GM12878 (cell line): ENCODE measurements around the gene RTL9. TPM values are rescaled to one million over a fixed set of nuclear protein-coding genes. Genes with fewer than 3 reads are reported as not detected.
A peak's percentile ranks its signal among the peaks of the same experiment; 100 is the strongest.

ENCODE experiments used
- ATAC-seq: fragments of 200-7000 bp; cut with Tn5 transposase; 3 replicates; pipeline ENCODE4 v1.9.1; 2020; ENCODE audit warnings: mild to moderate bottlenecking, moderate library complexity
- BruUV-seq: library from RNA; stranded (reverse); fragments of 400-500 nt; replicated peaks from 2 replicates; lab custom pipeline; 2021; lab: Mats Ljungman, UMichigan
- CTCF ChIA-PET: fragments of 300-600 bp; sonication (Branson Sonifier 250); formaldehyde crosslinking; extraction: SDS; loops from one replicate; lab custom pipeline; 2021; ENCODE audit warnings: inconsistent platforms; lab: Yijun Ruan, JAX
- POLR2A ChIA-PET: fragments of 350-600 bp; formaldehyde crosslinking; extraction: SDS; loops from one replicate; lab custom pipeline; 2021; ENCODE audit warnings: inconsistent platforms; lab: Charles Lee
- RAD21 ChIA-PET: fragments of 300-600 bp; sonication (Branson Sonifier 250); formaldehyde crosslinking; loops from one replicate; lab custom pipeline; 2023; ENCODE audit warnings: antibody characterized with exemption; ENCODE audit not compliant: unreplicated experiment; lab: Charles Lee
- SMC1A ChIA-PET: fragments of 300-600 bp; sonication (Branson Sonifier 250); formaldehyde crosslinking; loops from one replicate; lab custom pipeline; 2023; ENCODE audit not compliant: unreplicated experiment, uncharacterized antibody; lab: Charles Lee
- DNase-seq: peaks from one replicate; pipeline ENCODE4 v3.0.0-alpha.2; 2011; ENCODE audit warnings: low read depth, low spot score
- FAIRE-seq: peaks from 3 replicates; lab custom pipeline; 2011; peaks lifted over from hg19 to GRCh38; lab: Jason Lieb, UNC
- H2AFZ ChIP-seq: 2 replicates; pipeline ENCODE4 v1.6.0; 2011; ENCODE audit warnings: low read depth, low read length, control low read depth; ENCODE audit not compliant: control insufficient read depth
- H3K27ac ChIP-seq: 2 replicates; pipeline ENCODE4 v1.5.1; 2011; ENCODE audit warnings: control low read depth; ENCODE audit not compliant: control insufficient read depth, insufficient read depth
- H3K27me3 ChIP-seq, 2 experiments: replicated peaks in 1 of 2; 2 replicates each; pipeline versions ENCODE4 v1.6.0 to v1.6.1; 2011; ENCODE audit warnings: low read length in 1 of 2; ENCODE audit not compliant: control insufficient read depth in 2 of 2, insufficient read depth in 2 of 2
- H3K36me3 ChIP-seq, 2 experiments: 2 replicates each; pipeline ENCODE4 v1.5.1; 2011; ENCODE audit warnings: low read length in 1 of 2; ENCODE audit not compliant: control insufficient read depth in 2 of 2, insufficient read depth in 2 of 2
- H3K4me1 ChIP-seq: 2 replicates; pipeline ENCODE4 v1.6.1; 2011; ENCODE audit warnings: mild to moderate bottlenecking, low read length, moderate library complexity, mixed read lengths; ENCODE audit not compliant: control insufficient read depth, insufficient read depth
- H3K4me2 ChIP-seq: 2 replicates; pipeline ENCODE4 v1.6.0; 2011; ENCODE audit warnings: control low read depth; ENCODE audit not compliant: control insufficient read depth, insufficient read depth
- H3K4me3 ChIP-seq: fragments of 200-600 bp; sonication (generic); 2 replicates; pipeline ENCODE4 v1.5.1; 2016
- H3K79me2 ChIP-seq: 2 replicates; pipeline ENCODE4 v1.6.0; 2011; ENCODE audit warnings: low read length; ENCODE audit not compliant: control insufficient read depth, insufficient read depth
- H3K9ac ChIP-seq: 2 replicates; pipeline ENCODE4 v1.8.0; 2011; ENCODE audit warnings: low read length, control low read depth, mixed read lengths; ENCODE audit not compliant: control insufficient read depth, insufficient read depth
- H3K9me3 ChIP-seq: replicated peaks from 3 replicates; pipeline ENCODE4 v1.5.1; 2011; ENCODE audit warnings: mild to moderate bottlenecking, low read length; ENCODE audit not compliant: control insufficient read depth, insufficient read depth
- H4K20me1 ChIP-seq: 2 replicates; pipeline ENCODE4 v1.6.0; 2011; ENCODE audit not compliant: control insufficient read depth, insufficient read depth
- ESRRA ChIP-seq: IDR thresholded peaks from 2 replicates; pipeline ENCODE4 v1.6.1; 2012; ENCODE audit warnings: mild to moderate bottlenecking, low read length, improper control_type of control experiment
- JUNB ChIP-seq: IDR thresholded peaks from 2 replicates; pipeline ENCODE4 v1.6.1; 2016; ENCODE audit warnings: antibody characterized with exemption, mild to moderate bottlenecking
- MEF2B ChIP-seq: fragments of 450-650 bp; IDR thresholded peaks from 2 replicates; pipeline ENCODE4 v1.6.1; 2018; ENCODE audit warnings: mild to moderate bottlenecking, moderate library complexity; ENCODE audit not compliant: partially characterized antibody, poor library complexity, severe bottlenecking
- RBBP5 ChIP-seq: fragments of 200-600 bp; sonication (generic); conservative IDR thresholded peaks from 2 replicates; pipeline ENCODE4 v1.6.1; 2016
- RUNX3 ChIP-seq: IDR thresholded peaks from 2 replicates; pipeline ENCODE4 v1.6.1; 2012; ENCODE audit warnings: low read length, inconsistent platforms
- ZBED1 ChIP-seq: IDR thresholded peaks from 2 replicates; pipeline ENCODE4 v1.6.1; 2016; ENCODE audit warnings: borderline replicate concordance
- ZNF274 ChIP-seq: IDR thresholded peaks from one replicate; pipeline ENCODE4 v1.8.0; 2011; ENCODE audit not compliant: insufficient read length, insufficient read depth
- WGBS: methylation state at CpG from one replicate; pipeline ENCODE4 v1.1.6; 2016; ENCODE audit warnings: low lambda C conversion rate; ENCODE audit not compliant: insufficient replicate concordance, insufficient coverage; ENCODE audit errors: missing lambda C conversion rate; 5-methylcytosine and 5-hydroxymethylcytosine counted together
- in situ Hi-C: fragments of 300-500 bp; cut with MboI; formaldehyde crosslinking; loops from 9 replicates; pipeline ENCODE4 v1.14.3; 2018; ENCODE audit warnings: mixed read lengths
- intact Hi-C: fragments of 100-400 bp; cut with micrococcal nuclease; formaldehyde crosslinking; loops from one replicate; pipeline ENCODE4 v1.14.2; 2022; ENCODE audit not compliant: unreplicated experiment
- polyA plus RNA-seq, 11 experiments: library from polyadenylated mRNA; depleted of rRNA in 4 of 11; unstranded in 6 of 11; stranded (reverse) in 5 of 11; fragments of >200 nt; fragmentation: Nextera tagmentation in 4 of 11; fragmentation: Illumina TruSeq in 1 of 11; extraction: Ambion mirVana in 4 of 11; extraction: Trizol in 1 of 11; gene quantifications; 1 replicate in 1 of 11; 2 replicates in 10 of 11; pipeline versions ENCODE4 v1.2.1 to v1.2.3, GENCODE V29; 2011 to 2016; ENCODE audit warnings: inconsistent platforms in 2 of 11, missing spikeins in 2 of 11, low read depth in 1 of 11
- total RNA-seq, 4 experiments: library from RNA; depleted of rRNA in 3 of 4; stranded (reverse); fragments of >200 nt in 3 of 4; fragmentation: Illumina TruSeq in 1 of 4; extraction: Trizol in 1 of 4; gene quantifications; 2 replicates each; pipeline versions ENCODE4 v1.2.1 to v1.2.3, GENCODE V29; 2013 to 2021
- TF ChIP-seq, protein P1 (sequence below), 3 experiments: IDR thresholded peaks in 2 of 3; conservative IDR thresholded peaks in 1 of 3; 2 replicates each; pipeline ENCODE4 v1.5.1; 2011; ENCODE audit warnings: low read depth in 3 of 3, low read length in 3 of 3, mild to moderate bottlenecking in 3 of 3, control low read depth in 2 of 3, moderate library complexity in 2 of 3, inconsistent platforms in 1 of 3, mixed read lengths in 1 of 3; ENCODE audit not compliant: control insufficient read depth in 2 of 3, insufficient read depth in 1 of 3; ENCODE audit errors: extremely low read depth in 1 of 3

The RTL9 gene
- total and polyA plus RNA-seq, 10 of the 15 experiments (the other 5 are each of a cell fraction or from before 2014, with no cell fraction given), result 0.05 to 1.2 (median 0.17) TPM

DNA sequence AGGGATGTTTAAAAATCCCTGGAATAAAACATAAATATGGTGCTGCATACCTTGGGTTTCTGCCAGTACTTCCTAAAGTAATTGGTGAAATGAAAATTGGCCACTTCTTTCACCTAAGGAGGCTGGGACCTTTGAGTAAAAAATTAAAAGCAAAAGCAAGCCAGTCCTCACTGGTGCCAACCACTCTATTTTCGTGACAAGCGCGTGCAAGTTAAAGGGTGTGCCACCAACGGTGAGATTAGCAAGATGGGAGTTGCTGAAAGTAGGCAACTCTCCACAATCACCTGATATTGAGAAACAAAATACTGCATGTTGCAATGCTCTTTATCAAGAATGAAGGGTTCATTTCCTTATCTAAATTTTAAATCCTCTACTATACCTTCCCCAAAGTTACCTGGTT is 19.7 kb upstream of the RTL9 start:
- Histone ChIP-seq H3K79me2 (no peaks in the 10 kb centered on the region), H3K27ac (no peak overlapping the region), H3K4me1 (no peaks in the 10 kb centered on the region), H3K4me2 (no peak overlapping the region), H3K9ac (no peak overlapping the region), H3K9me3 (no peaks in the 10 kb centered on the region; the same call in 2 of the 3 replicates), H3K27me3 (no peaks in the 10 kb centered on the region), H3K36me3 (no peaks in the 10 kb centered on the region), H2AFZ (no peak overlapping the region), H3K4me3 (no peak overlapping the region), H4K20me1 (no peaks in the 10 kb centered on the region)
- DNase-seq (no peak), FAIRE-seq (no peak), ATAC-seq (no peak)
- ChIA-PET POLR2A (no interaction called here), SMC1A (interaction anchor here (0.5 kb wide), 1 partner anchor 432 kb away, joined by 3 read pairs; no protein-coding TSS in a partner anchor), CTCF (no interaction called here), RAD21 (no interaction called here)
- intact Hi-C loops (no loop called here), in situ Hi-C loops (no loop called here)
- BruUV-seq, result no TSS peak
- TF ChIP-seq JUNB, result no peak
- WGBS, result 74% methylated on average over 4 of the region's 4 CpGs

DNA sequence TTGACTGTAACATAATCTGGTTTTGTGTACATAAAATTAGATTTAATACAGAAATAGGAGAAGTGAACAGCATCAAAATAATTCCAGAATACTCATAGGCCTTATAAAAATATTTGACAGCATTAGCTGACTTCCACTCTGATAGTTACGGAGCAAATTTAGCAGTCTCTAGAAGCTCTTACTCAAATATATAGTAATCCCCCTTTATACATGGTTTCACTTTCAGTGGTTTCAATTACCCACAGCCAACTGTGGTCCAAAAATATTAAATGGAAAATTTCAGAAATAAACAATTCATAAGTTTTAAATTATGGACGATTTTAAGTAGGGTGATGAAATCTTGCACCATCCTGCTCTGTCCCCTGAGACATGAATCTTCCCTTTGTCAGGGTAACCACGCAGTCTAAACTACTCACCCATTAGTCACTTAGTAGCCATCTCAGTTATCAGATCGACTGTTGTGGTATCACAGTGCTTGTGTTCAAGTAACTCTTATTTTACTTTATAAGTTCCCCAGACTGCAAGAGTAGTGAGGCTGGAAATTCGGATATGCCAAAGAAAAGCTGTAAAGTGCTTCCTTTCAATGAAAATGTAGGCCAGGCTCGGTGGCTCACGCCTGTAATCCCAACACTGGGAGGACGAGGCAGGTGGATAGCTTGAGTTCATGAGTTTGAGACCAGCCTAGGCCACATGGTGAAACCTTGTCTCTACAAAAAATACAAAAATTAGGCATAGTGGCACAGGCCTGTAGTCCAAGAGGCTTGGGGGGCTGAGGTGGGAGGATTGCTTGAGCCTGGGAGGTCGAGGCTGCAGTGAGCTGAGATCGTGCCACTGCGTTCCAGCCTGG is 17.2 kb upstream of the RTL9 start:
- no TSS peak for BruUV-seq
- H3K9me3 ChIP-seq, result no peaks in the 10 kb centered on the region; the same call in 2 of the 3 replicates
- H3K27ac ChIP-seq, result no peak overlapping the region
- ChIA-PET RAD21 (no interaction called here), POLR2A (interaction anchor here (0.6 kb wide), 1 partner anchor 454 kb away, joined by 4 read pairs; no protein-coding TSS in a partner anchor), CTCF (interaction anchor here (1.7 to 2.2 kb wide), 2 partner anchors 173 to 195 kb away, joined by 5 to 6 read pairs; no protein-coding TSS in a partner anchor), SMC1A (interaction anchor here (0.5 to 1.0 kb wide), 2 partner anchors 26 to 810 kb away, joined by 3 read pairs; no protein-coding TSS in a partner anchor)
- no peak overlapping the region; the same call in 1 of the 2 replicates for H2AFZ ChIP-seq
- no peak overlapping the region for H3K9ac ChIP-seq
- DNase-seq (no peak), ATAC-seq (peak; percentile 96), FAIRE-seq (no peak)
- H3K4me1 ChIP-seq, result no peaks in the 10 kb centered on the region
- H3K36me3 ChIP-seq, result no peaks in the 10 kb centered on the region
- no peak overlapping the region for H3K4me3 ChIP-seq
- no peaks in the 10 kb centered on the region for H3K27me3 ChIP-seq
- TF ChIP-seq ESRRA (no peak), ZBED1 (no peak), RBBP5 (no peak), MEF2B (peak; percentile 63), ZNF274 (no peak), JUNB (peak; percentile 48), RUNX3 (peak; percentile 30)
- TF ChIP-seq, protein P1, sequence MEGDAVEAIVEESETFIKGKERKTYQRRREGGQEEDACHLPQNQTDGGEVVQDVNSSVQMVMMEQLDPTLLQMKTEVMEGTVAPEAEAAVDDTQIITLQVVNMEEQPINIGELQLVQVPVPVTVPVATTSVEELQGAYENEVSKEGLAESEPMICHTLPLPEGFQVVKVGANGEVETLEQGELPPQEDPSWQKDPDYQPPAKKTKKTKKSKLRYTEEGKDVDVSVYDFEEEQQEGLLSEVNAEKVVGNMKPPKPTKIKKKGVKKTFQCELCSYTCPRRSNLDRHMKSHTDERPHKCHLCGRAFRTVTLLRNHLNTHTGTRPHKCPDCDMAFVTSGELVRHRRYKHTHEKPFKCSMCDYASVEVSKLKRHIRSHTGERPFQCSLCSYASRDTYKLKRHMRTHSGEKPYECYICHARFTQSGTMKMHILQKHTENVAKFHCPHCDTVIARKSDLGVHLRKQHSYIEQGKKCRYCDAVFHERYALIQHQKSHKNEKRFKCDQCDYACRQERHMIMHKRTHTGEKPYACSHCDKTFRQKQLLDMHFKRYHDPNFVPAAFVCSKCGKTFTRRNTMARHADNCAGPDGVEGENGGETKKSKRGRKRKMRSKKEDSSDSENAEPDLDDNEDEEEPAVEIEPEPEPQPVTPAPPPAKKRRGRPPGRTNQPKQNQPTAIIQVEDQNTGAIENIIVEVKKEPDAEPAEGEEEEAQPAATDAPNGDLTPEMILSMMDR (IDR thresholded peaks at IDR 0.05 in 2 of 3, conservative IDR thresholded peaks at IDR 0.05 in 1 of 3; ENCODE audit: control insufficient read depth in 2 of 3, extremely low read depth in 1 of 3, insufficient read depth in 1 of 3, low read depth in 3 of 3, low read length in 3 of 3), result no peak
- no peak overlapping the region for H3K4me2 ChIP-seq
- intact Hi-C loops (no loop called here), in situ Hi-C loops (no loop called here)
- 30% methylated on average over 11 of the region's 11 CpGs for WGBS
- no peaks in the 10 kb centered on the region for H3K79me2 ChIP-seq
- no peaks in the 10 kb centered on the region for H4K20me1 ChIP-seq
